GM12875 (cell line): ENCODE results near the gene VEGFA.

Experiments used
- H3K4me3 ChIP-seq: one replicate; pipeline ENCODE4 v1.5.1; 2011; ENCODE audit warnings: low read depth, low read length, control low read depth
- TF ChIP-seq, protein P1 (sequence below): IDR thresholded peaks from 2 replicates; pipeline ENCODE4 v1.5.1; 2011; ENCODE audit warnings: low read depth, mild to moderate bottlenecking, control low read depth, inconsistent platforms, low read length, moderate library complexity, borderline replicate concordance; ENCODE audit not compliant: insufficient read depth

Gene VEGFA

GRCh38 chr6:43790031-43790430 lies 20.0 kb downstream of the VEGFA start:
- TF ChIP-seq, protein P1, sequence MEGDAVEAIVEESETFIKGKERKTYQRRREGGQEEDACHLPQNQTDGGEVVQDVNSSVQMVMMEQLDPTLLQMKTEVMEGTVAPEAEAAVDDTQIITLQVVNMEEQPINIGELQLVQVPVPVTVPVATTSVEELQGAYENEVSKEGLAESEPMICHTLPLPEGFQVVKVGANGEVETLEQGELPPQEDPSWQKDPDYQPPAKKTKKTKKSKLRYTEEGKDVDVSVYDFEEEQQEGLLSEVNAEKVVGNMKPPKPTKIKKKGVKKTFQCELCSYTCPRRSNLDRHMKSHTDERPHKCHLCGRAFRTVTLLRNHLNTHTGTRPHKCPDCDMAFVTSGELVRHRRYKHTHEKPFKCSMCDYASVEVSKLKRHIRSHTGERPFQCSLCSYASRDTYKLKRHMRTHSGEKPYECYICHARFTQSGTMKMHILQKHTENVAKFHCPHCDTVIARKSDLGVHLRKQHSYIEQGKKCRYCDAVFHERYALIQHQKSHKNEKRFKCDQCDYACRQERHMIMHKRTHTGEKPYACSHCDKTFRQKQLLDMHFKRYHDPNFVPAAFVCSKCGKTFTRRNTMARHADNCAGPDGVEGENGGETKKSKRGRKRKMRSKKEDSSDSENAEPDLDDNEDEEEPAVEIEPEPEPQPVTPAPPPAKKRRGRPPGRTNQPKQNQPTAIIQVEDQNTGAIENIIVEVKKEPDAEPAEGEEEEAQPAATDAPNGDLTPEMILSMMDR, result no peak
- H3K4me3 ChIP-seq, result no peak overlapping the region

DNA sequence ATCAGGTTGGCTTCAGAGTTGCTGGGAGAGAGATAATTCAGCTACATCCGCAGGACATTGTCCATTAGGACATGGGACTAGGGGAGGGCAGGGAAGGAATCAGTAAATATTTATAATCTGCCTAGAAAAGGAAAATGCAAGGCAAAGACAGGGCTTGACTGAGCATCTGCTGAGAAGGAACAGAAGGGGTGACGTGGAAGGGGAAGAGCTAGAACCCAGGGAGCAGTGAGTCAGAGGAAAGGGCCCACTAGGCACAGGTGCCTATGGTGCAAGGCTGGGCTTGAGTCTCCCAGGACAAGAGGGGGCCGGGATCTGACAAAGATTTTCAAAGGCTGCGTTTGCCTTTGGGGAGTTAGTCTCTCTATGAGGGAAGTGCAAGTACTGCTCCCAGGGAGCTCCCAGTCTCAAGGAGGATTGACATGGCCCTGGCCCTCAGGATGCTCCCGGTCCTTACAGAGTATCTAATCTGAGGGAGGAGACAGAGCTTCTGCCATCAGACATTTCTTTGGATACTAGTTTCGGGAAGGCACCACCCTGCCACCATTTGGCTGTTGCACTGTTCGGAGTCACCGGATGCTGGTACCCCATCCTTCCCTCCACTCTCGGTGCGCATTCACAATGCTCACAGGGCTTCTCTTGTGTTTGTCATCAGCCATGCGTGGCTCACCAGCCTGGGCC lies 21.9 kb downstream of the VEGFA start:
- TF ChIP-seq, protein P1, result no peak
- H3K4me3 ChIP-seq, result no peak overlapping the region

- TF ChIP-seq, protein P1, result no peak
- no peak overlapping the region for H3K4me3 ChIP-seq
These were observed 23.3 kb downstream of the VEGFA start for GRCh38 chr6:43793154-43793874.

- TF ChIP-seq, protein P1, result no peak
- no peak overlapping the region for H3K4me3 ChIP-seq
These were observed 23.8 kb downstream of the VEGFA start for GRCh38 chr6:43793875-43794242.

DNA sequence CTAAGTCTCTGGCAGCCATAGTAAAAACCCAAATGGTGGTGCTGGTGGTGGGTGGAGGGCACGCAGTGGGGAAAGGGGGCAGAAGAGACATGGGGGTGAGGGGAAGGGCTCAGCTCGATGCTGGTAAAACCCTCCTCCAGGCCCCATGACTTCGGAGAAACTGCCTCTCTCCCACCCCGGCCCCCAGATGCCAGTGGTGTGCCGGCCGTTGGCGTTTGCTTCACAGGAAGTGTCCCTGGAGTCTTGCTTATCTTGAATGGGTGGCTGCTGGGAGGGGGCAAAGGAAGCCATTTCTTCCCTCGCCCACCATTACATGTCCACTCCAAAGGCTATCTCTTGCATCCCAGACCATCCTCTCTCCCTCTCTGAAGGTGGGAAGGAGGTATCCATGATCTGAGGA lies 25.4 kb downstream of the VEGFA start:
- TF ChIP-seq, protein P1, result no peak
- no peak overlapping the region for H3K4me3 ChIP-seq

DNA sequence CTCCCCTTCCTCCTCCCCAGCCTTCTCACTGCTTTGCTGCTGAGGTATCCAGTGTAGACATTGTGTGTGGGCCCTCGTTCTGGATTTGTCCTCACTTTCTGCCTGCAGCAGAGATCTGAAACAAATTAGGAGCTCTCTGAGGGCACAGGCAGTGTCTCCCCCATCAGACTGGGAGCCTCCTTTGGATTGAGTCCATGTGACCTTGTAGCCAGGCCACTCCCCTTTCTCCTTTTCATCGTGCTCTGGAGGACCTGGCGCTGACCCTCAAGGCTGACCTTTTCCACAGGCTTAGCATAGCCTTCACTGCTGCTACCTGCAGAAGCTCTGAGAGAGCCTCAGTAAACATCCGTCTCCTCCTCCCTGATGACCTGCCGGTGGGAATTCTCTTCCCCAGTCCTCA lies 26.2 kb downstream of the VEGFA start:
- TF ChIP-seq, protein P1, result no peak

More for the DNA sequence above, 26.2 kb downstream of the VEGFA start:
- H3K4me3 ChIP-seq, result no peak overlapping the region
